ENCODE data around the gene MUC6. TPM values are rescaled to one million over a fixed set of nuclear protein-coding genes. Genes with fewer than 3 reads are reported as not detected.

Gene MUC6
- total RNA-seq, 2 donors from 2014 or later: 0.10 TPM; not detected in 1

GRCh38 chr11:1027483-1028290 is 8.8 kb downstream of the MUC6 start:
- Histone ChIP-seq H3K4me1 (no peaks in the 10 kb centered on the region), H3K27me3 (no peaks in the 10 kb centered on the region), H3K9ac (ENCODE audit: low read depth in 2 of 2, low read length in 2 of 2) (no peak overlapping the region), H3K27ac (no peak overlapping the region), H3K9me3 (no peaks in the 10 kb centered on the region), H3K36me3 (no peaks in the 10 kb centered on the region), H3K4me3 (no peak overlapping the region)
- intact Hi-C loops (cut with DNase I): no loop called here
- no peak for TF ChIP-seq CTCF (IDR thresholded peaks at IDR 0.05)
- no peak for DNase-seq

- no peaks in the 10 kb centered on the region for H3K36me3 ChIP-seq
- H3K9ac ChIP-seq (ENCODE audit: low read depth in 2 of 2, low read length in 2 of 2): no peak overlapping the region
- DNase-seq: no peak
- H3K27ac ChIP-seq: no peak overlapping the region
- TF ChIP-seq CTCF (IDR thresholded peaks at IDR 0.05): no peak
- H3K4me3 ChIP-seq: no peak overlapping the region
- intact Hi-C loops (cut with DNase I): no loop called here
- H3K4me1 ChIP-seq: no peaks in the 10 kb centered on the region
- no peaks in the 10 kb centered on the region for H3K9me3 ChIP-seq
- H3K27me3 ChIP-seq: no peaks in the 10 kb centered on the region
Observed at GRCh38 chr11:1026641-1027482, 9.7 kb downstream of the MUC6 start.

GRCh38 chr11:1026163-1026450 is 10.4 kb downstream of the MUC6 start:
- intact Hi-C loops (cut with DNase I): no loop called here
- Histone ChIP-seq H3K27me3 (no peaks in the 10 kb centered on the region), H3K36me3 (no peaks in the 10 kb centered on the region), H3K9ac (ENCODE audit: low read depth in 2 of 2, low read length in 2 of 2) (no peak overlapping the region), H3K4me3 (no peak overlapping the region), H3K9me3 (no peaks in the 10 kb centered on the region), H3K4me1 (no peaks in the 10 kb centered on the region), H3K27ac (no peak overlapping the region)
- DNase-seq: no peak
- no peak for TF ChIP-seq CTCF (IDR thresholded peaks at IDR 0.05)

- intact Hi-C loops (cut with DNase I): no loop called here
- H3K36me3 ChIP-seq: no peaks in the 10 kb centered on the region
- H3K9ac ChIP-seq (ENCODE audit: low read depth in 2 of 2, low read length in 2 of 2): no peak overlapping the region
- no peaks in the 10 kb centered on the region for H3K9me3 ChIP-seq
- H3K4me3 ChIP-seq: no peak overlapping the region
- TF ChIP-seq CTCF (IDR thresholded peaks at IDR 0.05): no peak
- no peaks in the 10 kb centered on the region for H3K4me1 ChIP-seq
- H3K27ac ChIP-seq: no peak overlapping the region
- no peak for DNase-seq
- H3K27me3 ChIP-seq: no peaks in the 10 kb centered on the region
Observed at GRCh38 chr11:1025410-1026162, 10.9 kb downstream of the MUC6 start.

- no peak for DNase-seq
- intact Hi-C loops (cut with DNase I): no loop called here
- H3K27me3 ChIP-seq: no peaks in the 10 kb centered on the region
Observed at GRCh38 chr11:1024597-1025409, 11.7 kb downstream of the MUC6 start.

More at GRCh38 chr11:1024597-1025409, 11.7 kb downstream of the MUC6 start:
- no peak overlapping the region for H3K9ac ChIP-seq (ENCODE audit: low read depth in 2 of 2, low read length in 2 of 2)
- no peak overlapping the region for H3K4me3 ChIP-seq
- H3K4me1 ChIP-seq: no peaks in the 10 kb centered on the region
- no peaks in the 10 kb centered on the region for H3K36me3 ChIP-seq
- no peaks in the 10 kb centered on the region for H3K9me3 ChIP-seq
- no peak overlapping the region for H3K27ac ChIP-seq
- no peak for TF ChIP-seq CTCF (IDR thresholded peaks at IDR 0.05)

Data from colonic mucosa (tissue), 4 donors.